ENCODE results near the gene SAG.
"Not testable (repeated sequence)": the region's sequence is repeated elsewhere in the genome, so short reads cannot be mapped to it uniquely, and the experiment has no call there.

The SAG gene

GRCh38 chr2:233373316-233373715, 65.7 kb downstream of the SAG start:
- no peak for TF ChIP-seq CTCF (IDR thresholded peaks at IDR 0.05)
- no peak for DNase-seq
- no peak overlapping the region for H3K4me3 Mint-ChIP-seq
- no peaks in the 10 kb centered on the region for H3K9me3 Mint-ChIP-seq
- peaks cover 24% of the 10 kb centered on the region for H3K4me1 Mint-ChIP-seq
- H3K36me3 Mint-ChIP-seq (ENCODE audit: low read depth), result peaks cover 39% of the 10 kb centered on the region
- no peaks in the 10 kb centered on the region for H3K27me3 Mint-ChIP-seq (ENCODE audit: low read depth, poor library complexity)
- no peak overlapping the region for H3K27ac Mint-ChIP-seq

GRCh38 chr2:233374776-233375175, 67.2 kb downstream of the SAG start:
- H3K4me1 Mint-ChIP-seq, result peaks cover 24% of the 10 kb centered on the region
- H3K27ac Mint-ChIP-seq, result not testable (repeated sequence)

DNA sequence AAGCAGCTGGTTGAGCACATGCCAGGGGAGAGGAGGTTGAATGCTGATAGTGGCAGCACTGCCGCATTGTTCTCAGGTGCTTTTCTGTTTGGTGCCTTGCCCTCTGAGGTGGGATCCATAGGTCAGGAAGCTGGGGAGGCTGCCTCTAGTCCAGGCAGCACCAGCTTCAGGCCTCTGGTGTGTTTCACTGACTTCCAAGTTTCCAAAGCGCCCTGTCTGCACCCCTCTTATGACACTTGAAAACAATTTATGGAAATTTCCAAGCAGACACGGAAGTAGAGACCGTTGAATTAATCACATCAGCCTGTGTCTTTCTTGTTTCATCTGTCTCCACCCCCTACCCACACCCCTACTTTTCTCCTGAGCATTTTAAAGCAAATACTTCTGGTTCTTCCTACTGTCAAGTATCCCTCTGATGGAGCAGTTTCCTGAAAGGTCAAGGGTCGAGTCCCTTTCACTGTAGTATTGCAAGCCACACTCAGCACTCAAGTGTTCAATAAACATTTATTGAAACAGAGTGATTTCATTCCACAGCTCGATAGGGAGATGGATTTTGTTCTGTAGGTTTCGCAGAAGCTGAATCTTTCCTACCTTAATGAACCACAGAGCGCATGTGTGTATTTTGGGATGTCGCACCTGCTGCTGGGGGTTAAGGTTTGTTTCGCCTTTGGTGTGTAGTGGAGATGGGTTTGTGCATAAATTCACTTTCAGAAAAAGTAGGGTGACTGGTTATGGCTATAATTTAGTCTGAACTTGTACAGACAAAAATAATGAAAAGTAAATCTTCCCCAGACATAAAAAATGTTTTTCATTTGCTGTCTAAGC, 68.1 kb downstream of the SAG start:
- Mint-ChIP-seq H3K4me1 (peaks cover 27% of the 10 kb centered on the region), H3K36me3 (ENCODE audit: low read depth) (peaks cover 54% of the 10 kb centered on the region), H3K9me3 (no peaks in the 10 kb centered on the region), H3K4me3 (no peak overlapping the region), H3K27me3 (ENCODE audit: low read depth, poor library complexity) (no peaks in the 10 kb centered on the region), H3K27ac (peak overlapping the region; percentile 10)
- no peak for DNase-seq
- no peak for TF ChIP-seq CTCF (IDR thresholded peaks at IDR 0.05)

More at GRCh38 chr2:233374776-233375175, 67.2 kb downstream of the SAG start:
- H3K4me3 Mint-ChIP-seq; DNase-seq; H3K9me3 Mint-ChIP-seq; H3K27me3 Mint-ChIP-seq (ENCODE audit: low read depth, poor library complexity): not testable (repeated sequence)
- peaks cover 51% of the 10 kb centered on the region for H3K36me3 Mint-ChIP-seq (ENCODE audit: low read depth)

- Mint-ChIP-seq H3K4me3 (no peak overlapping the region), H3K27ac (peak overlapping the region; percentile 80)
- no peak for TF ChIP-seq CTCF (IDR thresholded peaks at IDR 0.05)
Observed at GRCh38 chr2:233379034-233379433, 71.4 kb downstream of the SAG start.

GRCh38 chr2:233379441-233379840, 71.8 kb downstream of the SAG start:
- no peak for TF ChIP-seq CTCF (IDR thresholded peaks at IDR 0.05)
- no peaks in the 10 kb centered on the region for H3K9me3 Mint-ChIP-seq
- H3K27me3 Mint-ChIP-seq (ENCODE audit: low read depth, poor library complexity), result peaks cover 2% of the 10 kb centered on the region
- H3K27ac Mint-ChIP-seq, result peak overlapping the region; percentile 80
- no peak overlapping the region for H3K4me3 Mint-ChIP-seq
- peaks cover 39% of the 10 kb centered on the region for H3K4me1 Mint-ChIP-seq
- DNase-seq, result no peak
- peaks cover 43% of the 10 kb centered on the region for H3K36me3 Mint-ChIP-seq (ENCODE audit: low read depth)

More at GRCh38 chr2:233379034-233379433, 71.4 kb downstream of the SAG start:
- peaks cover 43% of the 10 kb centered on the region for H3K36me3 Mint-ChIP-seq (ENCODE audit: low read depth)
- peaks cover 2% of the 10 kb centered on the region for H3K27me3 Mint-ChIP-seq (ENCODE audit: low read depth, poor library complexity)
- peaks cover 35% of the 10 kb centered on the region for H3K4me1 Mint-ChIP-seq
- no peak for DNase-seq
- no peaks in the 10 kb centered on the region for H3K9me3 Mint-ChIP-seq

DNA sequence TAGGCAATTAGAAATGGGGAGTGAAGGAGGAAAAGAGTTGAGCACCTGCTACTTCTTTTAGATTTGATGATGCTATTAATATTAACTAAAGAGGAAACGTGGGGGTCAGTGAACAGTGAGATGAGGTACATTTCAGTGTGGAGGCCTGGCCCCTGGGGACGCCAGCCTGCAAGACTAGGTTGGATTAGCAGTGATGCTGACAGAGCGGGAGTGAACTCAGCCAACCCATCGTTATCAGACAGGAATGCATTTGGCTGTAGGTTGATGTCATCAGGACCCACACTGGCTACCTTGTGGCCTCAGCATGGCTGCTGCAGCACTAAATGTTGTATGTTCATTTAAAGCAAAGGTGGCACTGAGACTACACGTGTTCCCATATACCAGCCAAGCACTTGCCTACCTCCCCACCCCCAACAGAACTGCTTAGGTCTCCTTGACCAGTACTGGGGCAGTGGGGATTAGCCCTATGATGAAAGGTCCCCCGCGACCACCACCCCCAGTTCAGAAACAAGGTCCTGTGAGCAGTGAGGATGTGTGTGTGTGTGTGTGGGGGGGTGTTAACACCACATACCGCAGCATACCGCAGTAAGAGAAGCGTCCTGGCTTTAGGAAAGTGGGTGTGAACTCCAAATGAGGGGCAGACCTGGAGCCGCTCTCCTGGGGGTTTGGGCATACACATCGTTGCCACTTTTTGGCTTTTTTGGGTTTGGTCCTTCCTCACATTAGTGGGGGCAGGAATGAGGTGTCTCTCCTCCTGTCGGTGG, 72.7 kb downstream of the SAG start:
- H3K27ac Mint-ChIP-seq, result peak overlapping the region; percentile 33

More for the DNA sequence above, 72.7 kb downstream of the SAG start:
- peaks cover 2% of the 10 kb centered on the region for H3K27me3 Mint-ChIP-seq (ENCODE audit: low read depth, poor library complexity)
- no peak overlapping the region for H3K4me3 Mint-ChIP-seq
- no peak for DNase-seq
- TF ChIP-seq CTCF (IDR thresholded peaks at IDR 0.05), result no peak
- H3K4me1 Mint-ChIP-seq, result peaks cover 48% of the 10 kb centered on the region
- peaks cover 41% of the 10 kb centered on the region for H3K36me3 Mint-ChIP-seq (ENCODE audit: low read depth)
- H3K9me3 Mint-ChIP-seq, result no peaks in the 10 kb centered on the region

Measured in nephron progenitor cell (in vitro differentiated cells).